ENCODE results near the gene MT1A.

Gene MT1A

GRCh38 chr16:56632156-56632847 lies 6.2 kb upstream of the MT1A start, which contains the start of gene MT1M:
MT1M (plus strand) TSS chr16:56632659; CDS start chr16:56632732, 73 bp downstream.
- no peak for DNase-seq (ENCODE audit: low read depth)

GRCh38 chr16:56632848-56633365 lies 5.6 kb upstream of the MT1A start:
- DNase-seq (ENCODE audit: low read depth) = no peak

DNA sequence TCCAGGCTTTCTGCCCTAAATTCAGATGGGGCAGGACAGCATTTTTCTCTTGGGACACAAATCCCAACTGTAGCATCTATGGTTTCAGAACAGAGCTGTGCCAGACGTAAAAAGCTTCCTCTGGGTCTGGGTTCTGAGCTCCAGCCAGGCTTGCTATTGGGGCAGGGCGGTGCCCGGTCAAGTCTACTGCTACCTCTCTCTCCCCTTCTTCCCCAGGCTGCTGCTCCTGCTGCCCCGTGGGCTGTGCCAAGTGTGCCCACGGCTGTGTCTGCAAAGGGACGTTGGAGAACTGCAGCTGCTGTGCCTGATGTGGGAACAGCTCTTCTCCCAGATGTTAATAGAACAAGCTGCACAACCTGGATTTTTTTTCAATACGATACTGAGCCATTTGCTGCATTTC lies 4.9 kb upstream of the MT1A start:
- DNase-seq (ENCODE audit: low read depth) = no peak

GRCh38 chr16:56634715-56635440 lies 3.6 kb upstream of the MT1A start:
- DNase-seq (ENCODE audit: low read depth) = no peak

GRCh38 chr16:56635441-56635967 lies 3.0 kb upstream of the MT1A start:
- DNase-seq (ENCODE audit: low read depth) = no peak

DNA sequence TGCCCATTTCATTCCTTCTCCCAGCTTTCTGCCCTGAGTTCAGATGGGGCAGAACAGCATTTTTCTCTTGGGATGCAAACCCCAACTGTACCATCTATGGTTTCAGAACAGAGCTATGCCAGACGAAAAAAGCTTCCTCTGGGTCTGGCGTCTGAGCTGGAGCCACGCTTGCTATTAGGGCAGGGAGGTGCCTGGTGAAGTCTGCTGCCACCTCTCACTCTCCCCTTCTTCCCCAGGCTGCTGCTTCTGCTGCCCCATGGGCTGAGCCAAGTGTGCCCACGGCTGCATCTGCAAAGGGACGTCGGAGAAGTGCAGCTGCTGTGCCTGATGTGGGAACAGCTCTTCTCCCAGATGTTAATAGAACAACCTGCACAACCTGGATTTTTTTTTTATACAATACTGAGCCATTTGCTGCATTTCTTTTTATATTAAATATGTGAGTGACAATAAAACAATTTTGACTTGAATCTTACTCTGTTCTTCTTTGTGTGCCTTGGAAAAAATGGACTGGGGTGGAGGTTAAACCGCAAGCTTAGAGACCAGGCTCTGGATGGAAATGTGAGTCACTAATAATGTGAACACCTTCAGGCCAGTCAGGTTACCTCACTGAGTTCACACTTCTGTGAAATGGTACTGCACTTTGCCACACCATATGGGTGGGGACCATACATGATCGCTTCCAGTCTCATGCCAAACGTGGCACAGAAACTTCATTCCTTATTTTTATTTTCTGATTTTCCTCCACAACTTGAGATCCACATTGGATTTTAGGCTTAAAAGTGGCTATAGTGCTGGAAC lies 1.7 kb upstream of the MT1A start:
- no peak for DNase-seq (ENCODE audit: low read depth)

GRCh38 chr16:56639045-56639444 lies 579 bp downstream of the MT1A start:
- no peak for DNase-seq (ENCODE audit: low read depth)

GRCh38 chr16:56640076-56640475 lies 1.6 kb downstream of the MT1A start:
- DNase-seq (ENCODE audit: low read depth) = no peak

DNA sequence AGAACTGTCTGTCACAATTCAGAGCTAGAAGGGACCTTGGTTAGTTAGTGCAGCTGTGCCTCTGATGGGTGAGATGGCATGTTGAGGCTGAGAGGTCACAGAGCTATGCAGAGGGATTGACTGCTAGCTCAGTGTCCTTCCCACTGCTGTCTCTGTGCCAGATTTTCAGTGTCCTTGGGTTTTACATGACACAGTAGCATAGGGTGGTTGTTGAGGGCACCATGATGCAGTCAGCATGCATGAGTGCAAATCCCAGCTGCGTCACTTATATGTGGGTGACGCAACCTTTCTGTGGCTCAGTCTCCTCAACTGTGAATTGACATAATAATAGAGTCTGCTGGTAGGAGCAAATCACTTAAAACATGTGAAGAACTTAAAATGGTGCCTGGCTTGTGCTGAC lies 2.7 kb downstream of the MT1A start:
- DNase-seq (ENCODE audit: low read depth) = no peak

GRCh38 chr16:56643080-56643778 lies 4.8 kb downstream of the MT1A start:
- no peak for DNase-seq (ENCODE audit: low read depth)

DNA sequence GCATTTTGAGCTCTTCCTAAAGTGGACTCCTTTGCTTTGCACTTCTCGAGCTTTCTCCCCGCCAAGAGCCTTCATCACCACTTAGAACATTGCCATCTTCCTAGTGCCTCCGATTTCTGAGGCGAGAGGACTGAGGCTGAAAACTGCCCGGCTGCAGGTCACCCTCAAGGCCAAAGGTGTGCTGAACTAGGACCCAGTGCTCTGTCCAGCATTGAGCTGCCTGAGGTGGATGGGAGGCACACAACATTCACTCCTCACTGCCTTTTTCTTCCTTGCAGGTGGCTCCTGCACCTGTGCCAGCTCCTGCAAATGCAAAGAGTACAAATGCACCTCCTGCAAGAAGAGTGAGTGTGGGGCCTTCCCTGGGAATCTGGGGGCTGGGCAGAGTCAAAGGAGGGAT lies 5.4 kb downstream of the MT1A start:
- no peak for DNase-seq (ENCODE audit: low read depth)

- DNase-seq (ENCODE audit: low read depth) = no peak
These were observed 6.8 kb downstream of the MT1A start for GRCh38 chr16:56645311-56645710.

- DNase-seq (ENCODE audit: low read depth) = no peak
These were observed 7.4 kb downstream of the MT1A start for GRCh38 chr16:56645838-56646237.

- no peak for DNase-seq (ENCODE audit: low read depth)
These were observed 9.4 kb downstream of the MT1A start for GRCh38 chr16:56647641-56648431.

GRCh38 chr16:56649271-56649670 lies 10.8 kb downstream of the MT1A start:
- no peak for DNase-seq (ENCODE audit: low read depth)

- DNase-seq (ENCODE audit: low read depth) = no peak
These were observed 11.4 kb downstream of the MT1A start for GRCh38 chr16:56649820-56650219.

GRCh38 chr16:56651586-56651985 lies 13.1 kb downstream of the MT1A start, which contains the start of gene MT1B:
MT1B (plus strand) TSS chr16:56651886; CDS start chr16:56651954, 68 bp downstream.
- DNase-seq (ENCODE audit: low read depth) = no peak

DNA sequence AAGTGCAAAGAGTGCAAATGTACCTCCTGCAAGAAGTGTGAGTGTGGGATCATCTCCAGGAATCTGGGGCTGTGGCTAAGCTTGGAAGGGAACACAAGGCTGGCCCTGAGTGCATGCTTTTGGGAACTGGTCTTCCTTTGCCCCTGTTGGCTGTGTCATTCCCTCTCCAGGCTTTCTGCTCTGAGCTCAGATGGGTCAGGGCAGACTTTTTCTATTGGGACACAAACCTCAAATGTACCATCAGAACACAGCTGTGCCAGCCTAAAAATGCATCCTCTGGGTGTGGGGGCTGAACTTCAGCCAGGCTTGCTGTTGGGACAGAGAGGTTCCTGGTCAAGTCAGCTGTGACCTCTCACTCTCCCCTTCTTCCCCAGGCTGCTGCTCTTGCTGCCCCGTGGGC lies 14.1 kb downstream of the MT1A start:
- DNase-seq (ENCODE audit: low read depth) = no peak

GRCh38 chr16:56653218-56653617 lies 14.8 kb downstream of the MT1A start:
- DNase-seq (ENCODE audit: low read depth) = no peak

- DNase-seq (ENCODE audit: low read depth) = no peak
These were observed 19.3 kb downstream of the MT1A start, which contains the start of gene MT1F for GRCh38 chr16:56657555-56658326. MT1F (plus strand) TSS chr16:56657959; CDS start chr16:56658059, 100 bp downstream.
